Ramos (cell line): Measurements from ENCODE around the gene LPAR1.
"Not testable (repeated sequence)": the region's sequence is repeated elsewhere in the genome, so short reads cannot be mapped to it uniquely, and the experiment has no call there.

Experiments used
- in situ Hi-C: fragments of 300-500 bp; cut with MboI; formaldehyde crosslinking; loops from one replicate; pipeline ENCODE4 v1.14.3; 2022; ENCODE audit warnings: low sequenced_read_pairs; ENCODE audit not compliant: unreplicated experiment

Gene LPAR1

GRCh38 chr9:110842986-110843385 lies 195.3 kb downstream of the LPAR1 start:
- in situ Hi-C loops = no loop called here

GRCh38 chr9:110842169-110842568 lies 196.1 kb downstream of the LPAR1 start:
- in situ Hi-C loops = no loop called here

GRCh38 chr9:110837401-110838005 lies 200.8 kb downstream of the LPAR1 start:
- in situ Hi-C loops = no loop called here

GRCh38 chr9:110835859-110836271 lies 202.4 kb downstream of the LPAR1 start:
- in situ Hi-C loops = no loop called here

- in situ Hi-C loops = no loop called here
These were observed 202.9 kb downstream of the LPAR1 start for GRCh38 chr9:110835404-110835803.

- in situ Hi-C loops = no loop called here
These were observed 205.3 kb downstream of the LPAR1 start for GRCh38 chr9:110832926-110833325.

- in situ Hi-C loops = no loop called here
These were observed 207.8 kb downstream of the LPAR1 start for GRCh38 chr9:110830495-110830894.

- in situ Hi-C loops = no loop called here
These were observed 210.0 kb downstream of the LPAR1 start for GRCh38 chr9:110828264-110828663.

- in situ Hi-C loops = not testable (repeated sequence)
These were observed 211.9 kb downstream of the LPAR1 start for GRCh38 chr9:110826400-110826799.

GRCh38 chr9:110825950-110826349 lies 212.3 kb downstream of the LPAR1 start:
- in situ Hi-C loops = no loop called here

GRCh38 chr9:110825129-110825528 lies 213.1 kb downstream of the LPAR1 start:
- in situ Hi-C loops = not testable (repeated sequence)
